Ureter (tissue), 1 donor: ENCODE data around the gene BSN. TPM values are rescaled to one million over a fixed set of nuclear protein-coding genes. Genes with fewer than 3 reads are reported as not detected.
"Not testable (repeated sequence)": the region's sequence is repeated elsewhere in the genome, so short reads cannot be mapped to it uniquely, and the experiment has no call there.

Source experiments
- DNase-seq: peaks from one replicate; pipeline ENCODE4 v3.0.0-alpha.2; 2020; ENCODE audit warnings: low spot score
- total RNA-seq: library from RNA; stranded (reverse); gene quantifications from one replicate; pipeline ENCODE4 v1.2.4, GENCODE V29; 2023
- donor health status: DM: yes; HTN: yes; CAD: no.

Gene BSN
- total RNA-seq, 1 donor from 2014 or later = 2.4 TPM

DNA sequence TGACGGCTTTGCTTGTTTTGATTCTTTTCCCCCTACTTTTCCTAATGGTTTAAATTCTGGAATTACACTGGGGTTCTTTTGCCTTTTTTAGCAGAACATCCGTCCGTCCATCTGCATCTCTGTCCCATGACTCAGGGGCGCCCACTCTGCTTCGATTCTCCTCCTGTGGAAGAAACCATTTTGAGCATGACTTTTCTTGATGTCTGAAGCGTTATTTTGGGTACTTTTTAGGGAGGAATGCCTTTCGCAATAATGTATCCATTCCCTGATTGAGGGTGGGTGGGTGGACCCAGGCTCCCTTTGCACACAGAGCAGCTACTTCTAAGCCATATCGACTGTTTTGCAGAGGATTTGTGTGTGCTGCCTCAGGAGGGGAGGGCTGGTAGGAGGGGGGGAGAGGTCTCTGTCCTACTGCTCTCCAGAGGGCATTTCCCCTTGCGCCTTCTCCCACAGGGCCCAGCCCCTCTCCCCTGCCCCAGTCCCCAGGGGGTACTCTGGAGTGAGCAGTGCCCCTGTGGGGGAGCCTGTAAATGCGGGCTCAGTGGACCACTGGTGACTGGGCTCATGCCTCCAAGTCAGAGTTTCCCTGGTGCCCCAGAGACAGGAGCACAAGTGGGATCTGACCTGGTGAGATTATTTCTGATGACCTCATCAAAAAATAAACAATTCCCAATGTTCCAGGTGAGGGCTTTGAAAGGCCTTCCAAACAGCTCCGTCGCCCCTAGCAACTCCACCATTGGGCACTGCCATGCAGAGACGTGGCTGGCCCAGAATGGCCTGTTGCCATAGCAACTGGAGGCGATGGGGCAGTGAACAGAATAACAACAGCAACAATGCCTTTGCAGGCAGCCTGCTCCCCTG lies 19.5 kb upstream of the BSN start:
- DNase-seq = no peak

DNA sequence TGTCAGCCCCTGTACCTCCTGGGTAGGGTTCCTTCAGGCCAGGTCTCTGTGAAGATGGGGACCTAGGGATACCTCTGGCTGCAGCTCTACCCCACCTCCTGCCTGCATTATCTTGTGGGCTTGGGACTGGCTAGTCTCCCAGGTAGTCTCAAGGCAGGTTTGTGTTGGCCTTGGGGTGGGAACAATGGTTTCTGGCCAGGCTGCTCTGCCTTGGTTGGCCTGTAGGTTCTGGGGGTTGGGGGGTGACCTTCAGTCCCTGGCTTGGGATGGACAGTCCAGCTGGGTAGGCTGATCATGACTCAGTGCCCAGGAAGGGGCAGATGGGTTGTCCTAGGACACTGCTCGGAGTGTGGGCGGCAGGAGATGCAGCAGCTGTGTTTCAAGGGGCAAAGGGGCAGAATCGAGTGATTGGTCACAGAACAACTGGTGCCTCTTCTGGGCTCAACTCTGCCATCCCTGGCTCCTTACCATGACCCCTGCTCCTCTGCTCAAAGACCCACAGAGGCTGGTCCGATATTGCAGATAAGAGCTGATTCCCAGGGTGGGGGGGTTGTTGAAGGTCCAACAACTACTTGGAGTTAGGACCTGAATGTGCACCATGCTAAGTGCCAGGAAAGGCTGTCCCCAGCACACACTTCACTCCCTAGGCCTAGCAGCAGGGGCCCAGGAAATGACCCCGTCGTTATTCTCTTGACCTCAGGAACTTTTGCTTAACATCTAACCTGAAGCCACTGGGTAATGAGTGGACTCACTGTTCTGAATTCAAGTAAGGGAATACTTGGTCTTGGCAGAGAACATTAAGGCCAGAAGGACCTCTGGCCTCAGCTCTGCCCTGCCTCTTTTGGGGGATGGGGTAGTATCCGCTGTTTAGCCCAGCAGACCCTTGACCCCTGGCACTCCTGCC lies 18.1 kb upstream of the BSN start:
- DNase-seq = no peak

DNA sequence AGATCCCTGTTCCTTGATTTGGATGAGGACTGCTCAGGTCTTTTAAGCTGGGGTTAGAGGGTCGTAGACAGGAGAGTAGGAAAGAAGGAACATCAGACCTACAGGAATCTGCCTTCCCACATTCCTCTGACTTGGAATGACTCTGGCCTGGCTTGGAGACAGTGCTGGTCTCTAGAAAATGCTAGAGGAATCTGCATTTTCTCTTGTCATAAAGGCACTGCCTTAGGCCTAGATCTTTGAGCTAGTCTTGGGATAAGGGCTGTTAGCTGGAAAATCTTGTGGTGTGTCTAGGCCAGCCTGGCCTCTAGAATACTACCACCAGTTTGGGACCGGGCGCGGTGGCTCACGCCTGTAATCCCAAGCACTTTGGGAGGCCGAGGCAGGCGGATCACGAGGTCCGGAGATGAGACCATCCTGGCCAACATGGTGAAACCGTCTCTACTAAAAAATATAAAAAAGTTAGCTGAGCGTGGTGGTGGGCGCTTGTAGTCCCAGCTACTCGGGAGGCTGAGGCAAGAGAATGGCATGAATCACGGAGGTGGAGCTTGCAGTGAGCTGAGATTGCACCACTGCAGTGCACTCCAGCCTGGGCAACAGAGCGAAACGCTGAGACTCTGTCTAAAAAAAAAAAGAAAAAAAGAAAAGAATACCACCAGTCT lies 17.3 kb upstream of the BSN start:
- DNase-seq = no peak

DNA sequence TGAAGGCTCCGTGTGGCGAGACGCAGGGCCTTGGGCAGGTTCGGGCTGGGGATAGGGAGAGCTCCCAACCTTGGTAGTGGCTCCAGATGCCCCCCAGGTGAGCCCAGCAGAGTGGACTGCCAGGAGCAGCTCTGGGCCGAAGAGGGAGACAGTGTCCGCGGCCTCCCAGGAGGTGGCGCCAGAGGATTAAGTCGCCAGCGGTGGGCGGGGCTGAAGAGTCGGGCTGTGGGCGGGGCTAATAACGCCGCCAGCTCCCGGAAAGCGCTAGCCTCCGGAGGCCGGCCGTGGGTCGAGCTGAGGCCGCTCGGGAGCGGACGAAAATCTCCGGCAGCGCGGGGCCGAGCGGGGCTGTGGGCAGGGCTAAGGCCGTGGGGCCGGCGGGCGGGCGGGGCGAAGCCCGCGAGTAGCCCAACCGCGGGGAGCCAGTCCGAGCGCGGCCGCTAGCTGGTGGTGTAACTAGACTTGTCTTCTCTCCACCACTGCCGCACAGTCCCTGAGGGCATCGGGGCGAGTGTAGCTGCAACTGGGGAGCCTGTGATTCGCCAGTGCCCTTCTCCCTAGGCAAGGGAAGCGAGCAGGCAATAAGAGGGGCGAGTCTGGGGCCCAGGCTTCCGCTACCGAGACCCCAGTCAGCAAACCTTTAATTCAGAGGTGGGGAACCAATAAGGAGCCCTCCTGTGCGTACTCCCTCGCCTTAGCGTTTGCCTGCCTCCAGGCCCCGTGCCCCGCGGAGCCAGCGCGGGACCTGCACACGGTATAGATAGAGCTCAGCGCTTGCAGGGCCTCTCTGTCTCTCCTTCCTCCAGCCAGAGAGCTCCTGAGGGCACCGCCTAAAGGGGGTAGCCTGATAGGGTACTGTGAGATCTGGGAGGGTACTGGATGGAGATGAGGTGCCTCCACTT lies 14.4 kb upstream of the BSN start:
- peak; percentile 95 for DNase-seq

DNA sequence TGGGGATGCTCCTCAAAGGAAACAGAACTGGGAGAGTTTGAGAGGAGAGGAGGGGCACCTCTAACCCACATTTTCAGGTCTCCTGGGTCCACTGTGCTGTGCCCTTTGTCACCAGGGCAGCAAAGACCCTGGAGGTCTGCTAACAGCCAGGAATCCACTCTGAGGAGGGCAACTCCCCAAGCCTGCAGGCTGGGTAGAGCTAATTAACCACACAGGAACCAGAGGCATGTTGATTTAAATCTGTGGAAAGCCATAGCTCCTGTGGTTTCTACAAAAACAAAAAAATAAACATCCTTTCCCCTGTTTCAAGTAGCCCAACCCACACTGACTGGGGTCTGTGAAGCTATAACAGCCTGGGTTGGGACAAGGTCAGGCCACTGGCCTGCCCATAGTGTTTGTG lies 2.2 kb upstream of the BSN start:
- DNase-seq = no peak

DNA sequence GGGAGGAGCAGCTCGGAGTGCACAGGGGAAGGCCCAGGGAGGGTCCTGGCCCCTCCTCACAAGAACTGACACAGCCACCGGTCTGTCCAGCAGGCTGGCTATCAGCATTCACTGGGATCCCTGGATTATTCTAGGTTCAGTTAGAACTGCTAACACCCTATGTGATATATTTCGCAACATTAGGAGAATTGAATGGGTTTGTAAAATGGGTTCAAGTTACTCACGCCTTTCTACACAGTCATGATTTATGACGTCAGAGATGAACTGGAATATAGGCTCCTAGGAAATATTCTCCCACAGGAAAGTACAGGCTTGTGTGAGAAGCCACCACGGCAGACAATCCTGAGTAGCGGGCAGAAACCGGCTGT lies 969 bp upstream of the BSN start:
- no peak for DNase-seq

DNA sequence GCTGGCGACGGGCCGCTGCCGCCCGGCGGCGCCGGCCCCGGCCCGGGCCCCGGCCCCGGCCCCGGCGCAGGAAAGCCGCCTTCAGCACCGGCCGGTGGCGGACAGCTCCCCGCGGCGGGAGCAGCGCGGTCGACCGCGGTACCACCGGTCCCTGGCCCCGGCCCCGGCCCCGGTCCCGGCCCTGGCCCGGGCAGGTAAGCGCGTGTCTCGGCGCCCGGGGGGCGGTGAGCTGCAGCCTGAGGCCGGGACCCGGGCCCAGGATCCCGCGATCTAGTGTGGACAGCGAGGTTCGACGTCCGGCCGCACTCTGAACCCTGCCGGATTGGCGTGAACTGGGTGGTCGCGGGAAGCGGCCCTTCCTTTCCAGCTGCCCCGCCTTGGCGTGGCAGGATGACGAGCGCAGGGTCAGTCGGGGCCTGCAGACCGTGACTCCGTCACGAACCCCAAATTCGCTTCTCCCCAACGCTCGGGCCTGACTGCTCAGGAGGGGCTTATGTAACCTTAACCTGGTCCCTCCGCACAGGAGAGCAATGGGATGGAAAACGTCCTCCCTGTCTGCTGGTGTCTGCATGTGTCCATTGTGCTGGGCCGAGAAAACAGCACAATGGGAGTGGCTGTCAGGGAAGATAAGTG lies 472 bp downstream of the BSN start:
- no peak for DNase-seq

DNA sequence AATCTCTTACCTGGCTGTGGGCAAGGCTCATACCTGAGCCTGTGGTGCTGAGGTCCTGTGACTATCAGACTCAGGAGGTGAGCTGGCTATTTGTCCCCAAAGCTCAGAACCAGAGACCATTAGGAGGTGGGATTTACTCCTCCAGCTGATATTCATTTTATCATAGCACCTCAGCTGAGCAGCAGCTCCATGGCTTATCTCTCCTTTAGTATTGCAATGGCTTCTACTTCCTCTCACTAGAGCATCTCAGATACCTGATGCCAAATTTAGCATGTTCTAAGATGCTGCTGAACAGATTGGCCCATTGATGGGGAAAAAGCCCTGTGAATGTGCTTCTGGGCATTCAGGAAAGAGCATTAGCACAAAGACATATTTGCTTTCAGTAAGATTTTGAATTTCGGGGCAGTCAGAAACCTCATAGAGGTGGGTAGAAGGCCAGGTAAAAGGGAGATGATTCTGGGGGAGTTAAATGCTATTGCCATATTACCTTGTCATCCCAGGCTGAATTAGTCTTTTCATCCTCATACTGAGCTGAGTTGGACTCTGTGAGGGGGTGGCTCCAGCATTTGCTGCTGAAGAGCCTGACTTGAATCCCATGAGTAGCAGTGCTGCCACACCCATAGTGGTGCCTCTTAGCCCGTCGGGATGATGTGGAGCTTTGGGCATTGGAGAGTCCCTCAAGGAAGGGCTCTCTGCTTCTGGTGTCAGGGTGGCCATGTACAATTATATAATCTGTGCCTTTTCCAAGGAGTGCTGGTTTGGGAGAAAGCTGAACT lies 2.4 kb downstream of the BSN start:
- DNase-seq = no peak

DNA sequence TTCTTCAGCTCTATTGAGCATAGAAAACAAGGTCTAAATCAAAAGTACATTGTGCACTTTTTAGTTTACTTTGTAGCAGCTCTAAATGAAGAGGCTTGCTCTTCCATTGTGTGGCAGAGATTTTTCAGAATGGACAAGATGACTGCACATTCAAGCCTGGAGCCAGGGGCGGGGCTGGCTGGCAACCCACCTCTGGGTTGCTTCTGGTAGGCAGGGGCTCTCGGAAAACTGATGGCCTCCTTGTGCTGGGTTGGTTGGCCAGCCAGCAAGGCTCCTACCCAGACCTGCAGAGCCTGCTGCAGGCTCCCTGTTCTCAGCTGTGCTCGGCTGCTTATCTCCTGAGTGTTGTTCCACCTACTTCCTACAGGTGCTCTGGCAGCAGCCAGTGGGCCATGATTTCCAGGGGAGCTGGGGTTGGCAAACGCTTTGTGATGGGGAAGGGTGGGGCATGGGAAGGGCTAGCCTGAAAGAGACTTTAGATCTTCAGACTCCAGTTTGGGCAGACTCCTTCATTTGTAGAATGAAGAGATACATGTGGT lies 8.8 kb downstream of the BSN start:
- no peak for DNase-seq

DNA sequence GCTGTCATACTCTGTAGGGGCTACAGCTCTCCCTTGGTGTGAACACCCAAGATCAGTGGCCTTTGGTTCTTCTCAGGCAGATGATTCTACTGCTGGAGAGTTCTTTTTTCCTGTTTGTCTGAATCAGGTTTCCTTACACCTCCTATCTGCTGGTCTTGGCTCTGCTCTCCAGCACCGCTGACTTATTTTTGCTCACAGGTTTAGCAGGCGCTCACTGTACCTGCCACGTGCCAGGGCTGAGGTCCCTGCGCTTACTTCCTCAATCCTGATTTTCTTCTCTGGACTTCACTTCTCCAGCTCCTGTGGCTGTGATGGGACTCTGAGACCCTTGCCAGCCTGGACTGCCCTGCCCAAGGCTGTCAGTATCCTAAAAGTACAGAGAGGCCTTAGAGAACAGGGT lies 9.5 kb downstream of the BSN start:
- no peak for DNase-seq

DNA sequence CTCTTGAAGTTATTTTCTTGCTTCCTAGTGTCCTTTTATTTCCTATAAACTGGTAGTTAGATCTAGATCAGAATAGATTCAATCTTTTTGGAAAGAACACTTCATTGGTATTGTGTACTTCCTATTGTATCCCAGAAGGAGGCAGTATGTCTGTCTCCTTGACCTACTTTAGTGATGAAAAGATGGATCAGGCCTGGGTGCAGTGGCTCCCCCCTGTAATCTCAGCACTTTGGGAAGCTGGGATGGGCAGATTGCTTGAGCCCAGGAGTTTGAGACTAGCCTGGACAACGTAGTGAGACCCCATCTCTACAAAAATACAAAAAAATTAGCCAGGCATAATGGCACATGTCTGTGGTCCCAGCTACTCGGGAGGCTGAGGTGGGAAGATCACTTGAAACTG lies 12.0 kb downstream of the BSN start:
- DNase-seq = no peak

DNA sequence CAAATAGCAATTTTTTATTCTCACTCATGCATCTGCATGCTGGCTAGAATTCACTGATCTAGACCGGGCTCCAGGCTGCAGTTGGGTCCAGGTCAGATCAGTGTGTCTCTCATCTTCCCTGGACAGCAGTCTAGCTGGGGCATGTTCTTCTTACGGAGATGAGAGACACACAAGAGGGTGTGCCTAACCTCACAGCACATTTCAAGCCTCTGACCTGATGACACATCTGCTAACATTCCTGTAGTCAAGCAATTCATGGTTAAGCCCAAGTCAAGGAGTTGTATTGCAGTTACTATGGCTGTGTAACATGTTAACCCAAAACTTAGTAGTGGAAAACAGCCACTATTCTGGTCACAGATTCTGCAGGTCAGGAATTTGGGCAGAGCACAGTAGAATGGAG lies 13.1 kb downstream of the BSN start:
- no peak for DNase-seq

DNA sequence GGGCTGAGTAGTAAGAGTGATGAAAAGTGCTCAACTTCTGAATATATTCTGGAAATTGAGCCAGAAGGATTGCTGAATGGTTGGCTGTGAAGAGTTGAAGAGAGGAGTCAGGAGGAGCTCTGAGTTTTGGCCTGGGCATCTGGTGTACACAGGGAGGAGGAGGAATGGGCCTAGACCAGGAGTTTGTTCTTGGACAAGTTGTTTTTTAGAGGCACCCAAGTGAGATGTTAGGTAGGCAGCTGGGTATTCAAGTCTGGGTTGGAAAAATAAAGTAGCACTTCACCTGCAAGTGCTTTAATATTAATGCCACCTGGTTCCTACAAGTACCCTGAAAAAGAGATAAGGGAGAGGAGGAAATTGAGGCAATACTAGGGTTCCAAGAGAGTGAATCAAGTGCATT lies 14.7 kb downstream of the BSN start:
- DNase-seq = no peak

DNA sequence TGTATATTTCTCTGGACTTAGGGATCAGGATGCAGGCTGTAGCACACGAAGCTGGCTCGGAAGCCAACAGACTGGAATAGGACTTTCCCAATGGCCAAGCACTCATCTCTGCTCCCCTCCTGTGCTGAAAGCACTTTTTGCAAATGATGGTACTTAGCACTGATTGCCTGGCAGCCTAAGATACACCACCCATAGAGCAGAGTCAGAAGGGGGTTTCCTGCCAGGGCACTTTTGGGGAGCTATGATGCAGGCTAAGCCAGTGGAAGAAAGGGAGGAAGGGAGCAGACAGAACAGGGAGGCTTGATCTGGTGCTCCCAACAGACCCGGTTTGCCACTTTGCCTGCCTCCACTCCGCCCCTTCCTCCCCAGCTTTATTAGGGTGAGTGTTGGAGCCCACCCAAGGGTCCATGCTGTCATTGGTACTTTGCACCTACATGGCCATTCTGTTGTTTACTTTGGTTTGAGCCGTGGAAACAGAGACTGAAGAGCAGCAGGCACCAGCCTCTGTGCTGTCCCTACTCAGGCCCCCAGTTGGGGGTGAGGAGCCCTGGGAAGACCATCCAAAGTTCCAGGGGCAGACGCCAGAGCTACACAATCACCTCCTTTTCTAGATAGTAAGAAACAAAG lies 15.9 kb downstream of the BSN start:
- DNase-seq = no peak

DNA sequence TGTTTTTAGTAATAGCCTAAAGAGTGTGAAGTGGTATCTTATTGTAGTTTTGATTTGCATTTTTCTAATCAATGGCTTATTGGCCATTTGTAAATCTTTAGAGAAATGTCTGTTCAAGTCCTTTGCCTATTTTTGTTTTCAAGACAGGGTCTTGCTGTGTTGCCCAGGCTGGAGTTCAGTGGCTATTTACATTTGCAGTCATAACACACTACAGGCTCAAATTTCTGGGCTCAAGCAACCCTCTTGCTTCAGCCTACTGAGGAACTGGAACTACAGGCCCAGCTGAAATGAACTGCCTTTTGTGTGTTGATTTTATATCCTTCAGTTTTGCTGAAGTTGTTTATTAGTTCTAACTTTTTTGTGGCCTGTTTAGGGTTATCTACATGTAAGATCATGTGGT lies 27.9 kb downstream of the BSN start:
- no peak for DNase-seq

DNA sequence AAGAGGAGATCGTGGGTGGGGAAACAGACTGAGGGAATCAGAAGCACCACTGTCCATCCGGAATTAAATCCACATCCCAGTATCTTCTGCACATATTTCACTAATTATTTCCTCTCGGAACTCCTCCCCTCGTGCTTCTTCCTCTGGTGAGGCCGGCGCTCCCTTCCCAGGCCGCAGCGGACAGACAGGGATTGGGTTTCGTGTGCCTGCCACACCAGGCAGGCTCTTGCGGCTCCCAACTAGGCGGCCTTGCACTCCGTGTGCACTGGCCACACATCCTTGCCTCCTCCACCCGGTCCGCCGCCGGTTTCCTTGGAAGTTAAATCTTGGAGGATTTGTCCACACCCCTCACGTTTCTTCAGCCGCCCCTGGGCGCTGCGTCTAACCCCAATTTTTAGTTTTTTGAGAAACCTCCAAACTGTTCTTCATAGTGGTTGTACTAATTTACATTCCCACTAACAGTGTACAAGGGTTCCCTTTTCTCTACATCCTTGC lies 31.0 kb downstream of the BSN start:
- not testable (repeated sequence) for DNase-seq

DNA sequence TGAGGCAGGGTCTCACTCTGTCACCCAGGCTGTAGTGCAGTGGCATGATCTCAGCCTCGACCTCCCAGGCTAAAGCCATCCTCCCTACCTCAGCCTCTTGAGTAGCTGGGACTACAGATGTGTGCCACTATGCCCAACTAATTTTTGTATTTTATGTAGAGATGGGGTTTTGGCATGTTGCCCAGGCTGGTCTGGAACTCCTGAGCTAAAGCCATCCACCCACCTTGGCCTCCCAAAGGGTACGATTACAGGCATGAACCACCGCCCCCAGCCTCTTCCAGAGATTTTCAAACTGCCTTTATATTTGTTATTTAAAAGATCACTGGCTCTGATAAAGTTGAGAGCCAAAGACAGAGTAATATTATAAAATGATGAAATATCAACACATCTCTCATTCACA lies 37.3 kb downstream of the BSN start:
- DNase-seq = no peak

DNA sequence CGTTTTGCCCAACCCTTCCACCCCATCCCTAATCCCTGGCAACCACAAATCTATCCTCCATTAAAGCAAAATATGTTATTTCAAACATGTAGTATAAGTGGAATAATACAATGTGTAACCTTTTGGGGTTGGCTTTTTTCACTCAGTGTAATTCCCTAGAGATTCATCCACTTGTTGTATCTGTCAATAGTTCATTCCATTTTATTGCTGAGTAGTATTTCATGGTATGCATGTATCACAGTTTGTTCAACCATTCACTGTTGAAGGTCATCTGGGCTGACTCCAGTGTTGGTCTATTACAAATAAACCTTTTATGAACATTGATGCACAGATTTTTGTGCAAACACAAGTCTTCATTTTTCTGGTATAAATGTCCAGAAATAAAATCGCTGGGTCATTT lies 38.8 kb downstream of the BSN start:
- no peak for DNase-seq

DNA sequence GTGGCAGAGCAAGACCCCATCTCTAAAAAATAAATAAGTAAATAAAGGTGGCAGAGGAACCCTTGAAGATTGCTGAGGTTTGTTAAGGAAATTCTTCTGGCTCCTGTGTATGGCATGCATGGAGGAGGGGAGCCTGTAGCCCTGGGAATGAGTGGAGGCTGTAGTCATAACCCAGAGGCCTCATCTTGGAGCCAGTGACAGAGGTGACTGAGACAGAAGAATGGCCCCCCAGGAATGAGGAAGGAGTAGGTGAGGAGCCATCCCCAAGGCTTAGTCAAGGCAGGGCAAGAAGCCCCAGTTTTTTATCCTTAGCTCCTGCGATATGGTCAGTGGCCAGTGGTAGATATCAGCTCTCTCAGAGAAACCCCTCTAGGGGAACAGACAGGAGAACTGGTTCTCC lies 46.5 kb downstream of the BSN start:
- no peak for DNase-seq
